HG03520 (cell line): ENCODE results near the gene DHX35.

Source experiments
- ATAC-seq: cut with Tn5 transposase; IDR thresholded peaks from one replicate; pipeline ENCODE4 v1.9.1; 2021; ENCODE audit warnings: mild to moderate bottlenecking, moderate library complexity; ENCODE audit not compliant: unreplicated experiment

DHX35 gene

DNA sequence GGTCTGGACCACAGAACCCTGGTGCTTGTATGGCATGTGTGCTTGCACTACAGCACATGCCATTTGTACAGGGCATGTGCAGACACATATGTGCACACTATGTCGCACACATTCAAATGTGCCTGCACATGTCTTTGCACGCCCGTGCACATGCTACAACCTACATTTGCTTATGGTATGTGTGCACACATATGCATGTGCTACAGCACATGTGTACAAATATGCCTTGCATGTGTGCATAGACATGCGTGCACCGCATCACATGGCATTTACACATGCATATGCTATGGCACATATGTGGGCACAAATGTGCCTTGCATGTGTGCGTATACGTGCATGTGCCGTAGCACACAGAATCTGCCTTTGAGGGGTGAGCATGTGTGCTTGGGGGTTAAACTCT, 90.5 kb downstream of the DHX35 start:
- ATAC-seq = no peak

DNA sequence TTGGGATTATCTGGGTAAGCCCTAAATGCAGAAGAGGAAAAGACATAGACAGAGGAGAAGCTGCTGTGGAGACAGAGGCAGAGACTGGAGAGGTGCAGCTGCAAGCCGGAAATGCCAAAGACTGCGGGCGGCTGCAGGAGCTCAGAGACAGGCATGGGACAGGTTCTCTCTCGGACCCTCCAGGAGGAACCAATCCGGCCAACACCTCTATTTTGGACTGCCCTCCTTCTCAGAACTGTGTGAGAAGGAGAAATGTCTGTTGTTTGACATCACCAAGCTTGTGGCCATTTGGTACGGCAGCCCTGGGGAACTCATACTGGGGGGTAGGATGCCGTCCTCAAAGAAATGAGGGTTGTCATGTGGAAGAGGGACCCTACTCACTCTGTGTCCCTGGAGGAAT, 95.0 kb downstream of the DHX35 start:
- ATAC-seq = no peak

DNA sequence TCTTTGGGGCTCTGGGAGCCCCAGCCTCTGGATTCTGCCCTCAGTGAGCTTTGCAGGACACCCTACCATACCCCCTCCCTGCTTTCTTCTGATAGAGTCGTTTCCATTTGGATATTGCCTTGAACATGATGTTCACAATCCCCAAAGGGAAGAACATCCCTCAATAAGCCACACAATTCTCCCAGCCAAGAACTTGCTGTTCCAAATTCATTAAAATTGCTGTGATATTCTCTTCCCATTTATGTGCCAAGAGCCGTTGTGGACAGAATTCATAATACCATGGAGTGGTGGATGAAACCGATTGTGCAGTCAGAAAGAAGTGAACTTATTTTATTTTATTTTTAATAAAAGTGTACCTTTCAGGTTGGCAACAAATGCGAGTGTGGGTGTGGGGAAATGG, 95.8 kb downstream of the DHX35 start:
- ATAC-seq = no peak

DNA sequence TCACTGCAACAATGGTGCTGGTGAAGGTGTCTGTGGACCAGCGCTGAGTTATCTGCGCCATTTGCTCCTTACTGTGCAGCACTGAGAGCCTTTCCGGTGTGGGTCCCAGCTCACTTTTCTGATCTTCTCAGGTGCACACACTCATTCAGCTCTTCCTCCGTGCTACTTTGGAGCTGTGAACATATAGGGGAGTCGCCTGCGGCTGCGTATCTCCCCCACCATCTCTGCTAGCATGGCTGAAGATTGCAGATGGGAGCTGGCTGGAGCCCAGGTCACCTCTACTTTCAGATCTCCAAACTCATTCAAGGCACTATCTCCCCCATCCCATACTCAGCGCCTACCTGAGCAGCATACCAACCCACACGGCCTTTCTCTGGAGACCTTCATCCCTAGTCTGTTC, 96.9 kb downstream of the DHX35 start:
- no peak for ATAC-seq

DNA sequence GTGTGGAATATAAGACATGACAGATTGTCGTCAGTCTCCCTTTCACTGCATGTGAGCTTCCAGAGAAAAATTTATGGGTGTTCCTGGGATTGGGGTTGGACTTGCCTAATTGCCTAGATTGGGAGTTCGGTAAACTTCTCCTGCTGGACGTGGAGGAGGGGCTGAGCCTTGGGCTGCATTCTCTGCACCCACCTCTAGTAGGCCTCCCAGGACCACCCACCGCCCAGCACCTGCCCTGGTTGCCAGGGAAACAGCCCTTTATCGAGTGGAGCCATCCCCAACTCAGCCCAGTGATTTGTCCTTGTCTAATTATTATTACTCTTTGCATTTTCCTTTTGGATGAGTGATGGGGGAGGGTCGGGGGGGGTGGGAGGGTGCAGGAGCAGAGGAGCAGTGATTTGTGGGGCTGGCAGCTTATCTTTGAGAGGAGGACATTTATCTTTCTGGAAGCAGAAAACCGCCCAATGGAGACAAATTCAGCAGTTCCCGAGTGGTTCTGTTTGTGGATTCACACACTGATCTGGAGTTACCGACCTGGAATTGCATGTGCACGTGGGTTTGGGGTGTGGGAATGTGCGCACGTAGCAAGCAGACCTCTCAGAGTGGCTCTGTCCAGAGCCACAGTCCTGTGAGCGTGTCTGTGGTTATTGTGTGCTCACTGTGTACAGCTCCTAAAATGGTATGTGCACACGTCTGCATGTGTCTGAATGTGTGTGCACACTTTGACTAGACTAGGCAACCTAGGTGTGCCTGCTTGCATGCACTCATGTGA, 104.5 kb downstream of the DHX35 start:
- no peak for ATAC-seq

DNA sequence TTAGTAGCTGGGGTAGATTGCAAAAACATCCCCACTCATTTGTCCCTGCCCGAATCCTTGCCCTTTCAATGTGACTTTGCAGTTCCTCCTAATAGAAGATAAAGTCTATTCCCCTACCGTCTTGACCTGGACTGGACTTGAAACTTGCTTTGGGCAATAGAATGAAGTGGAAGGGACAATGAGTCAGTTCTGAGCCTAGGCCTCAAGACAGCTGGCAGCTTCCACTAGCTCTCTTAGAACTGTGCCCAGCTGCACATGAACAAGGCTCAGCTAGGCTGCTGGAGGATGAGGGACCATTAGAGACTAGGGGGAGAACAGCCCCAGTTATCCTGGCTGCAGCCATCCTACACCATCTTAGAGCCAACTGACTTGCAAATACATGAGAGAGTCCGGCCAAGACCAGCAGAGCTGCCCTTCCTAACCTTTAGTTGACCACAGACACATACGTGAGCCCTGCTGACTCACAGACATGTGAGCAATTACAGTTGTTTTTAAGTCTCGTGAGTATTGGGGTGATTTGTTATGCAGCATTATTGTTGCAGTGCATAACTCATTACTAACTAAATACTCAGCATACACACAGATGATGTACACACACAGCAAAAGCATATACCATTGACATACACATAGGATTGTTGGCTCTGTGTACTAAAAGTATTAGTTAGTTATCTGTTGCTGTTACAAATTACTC, 105.5 kb downstream of the DHX35 start:
- no peak for ATAC-seq

DNA sequence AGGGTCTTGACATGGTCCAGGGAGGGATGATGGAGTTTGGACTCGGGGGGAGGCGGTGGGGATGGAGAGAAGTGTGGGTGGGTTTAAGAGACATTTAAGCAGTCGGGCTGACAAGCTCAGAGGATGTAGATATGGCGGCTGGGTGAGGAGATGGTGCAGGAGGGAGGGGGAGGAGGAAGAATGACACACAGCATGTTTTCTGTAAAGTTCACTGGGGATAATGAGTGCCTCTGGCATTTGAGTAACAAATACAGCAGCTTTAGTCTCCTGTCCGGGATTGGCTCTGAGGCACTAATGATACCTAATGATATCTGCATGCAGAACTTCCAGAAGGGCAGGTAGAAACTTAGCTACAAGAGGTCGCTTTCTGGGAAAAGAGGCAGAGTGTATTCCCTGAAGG, 107.8 kb downstream of the DHX35 start:
- no peak for ATAC-seq

DNA sequence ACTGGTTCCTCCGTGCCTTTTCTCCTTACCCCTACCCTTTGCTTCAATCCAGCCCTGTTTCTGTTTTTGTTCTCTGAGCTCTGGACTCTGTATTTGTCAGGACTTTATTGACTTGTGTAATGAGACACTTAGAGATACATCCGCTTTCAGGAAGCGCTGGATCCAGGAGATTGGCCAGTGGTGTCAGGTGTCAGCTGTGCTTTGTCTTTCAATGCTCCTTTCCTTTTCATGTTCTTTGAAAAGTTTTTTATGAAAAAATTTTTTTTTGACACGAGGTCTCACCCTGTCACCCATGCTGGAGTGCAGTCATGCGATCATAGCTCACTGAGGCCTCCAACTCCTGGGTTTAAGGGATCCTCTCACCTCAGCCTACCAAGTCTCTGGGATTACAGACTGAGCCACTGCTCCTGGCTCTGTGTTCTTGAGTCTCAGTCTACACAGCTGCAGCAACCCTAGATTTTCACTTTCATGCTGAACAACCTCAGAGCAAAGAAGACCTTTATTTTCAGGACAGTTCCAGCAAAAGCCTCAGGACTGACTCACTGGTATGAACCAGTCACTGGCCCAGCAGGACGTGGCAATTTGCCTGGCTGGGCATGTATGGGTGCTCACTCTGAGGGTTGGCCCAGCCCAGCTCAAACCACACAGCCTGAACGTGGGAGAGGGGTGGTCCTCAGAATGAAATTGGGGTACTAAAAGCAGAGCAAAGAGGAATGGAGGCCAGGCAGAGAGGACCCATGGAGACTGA, 108.5 kb downstream of the DHX35 start:
- no peak for ATAC-seq

DNA sequence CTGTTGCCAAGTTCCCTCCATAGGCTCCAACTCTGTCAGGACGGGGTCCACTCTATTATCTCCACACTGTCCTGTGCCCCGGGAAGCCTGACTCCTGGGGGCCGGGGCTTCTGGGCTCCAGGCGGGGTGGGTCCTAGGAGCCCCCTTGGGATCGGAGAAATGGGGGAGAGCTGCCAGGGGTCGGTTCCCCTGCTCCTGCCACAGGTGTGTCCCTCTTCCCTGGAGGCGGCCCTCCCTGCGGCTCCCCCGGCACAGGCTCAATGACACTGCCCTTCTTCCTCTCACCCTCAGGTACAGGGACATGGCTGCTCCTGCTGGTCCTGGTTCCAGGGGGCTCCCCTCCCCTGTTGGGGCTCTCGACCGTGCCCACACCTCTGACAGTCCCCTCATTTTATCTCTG, 110.0 kb downstream of the DHX35 start:
- ATAC-seq = no peak

DNA sequence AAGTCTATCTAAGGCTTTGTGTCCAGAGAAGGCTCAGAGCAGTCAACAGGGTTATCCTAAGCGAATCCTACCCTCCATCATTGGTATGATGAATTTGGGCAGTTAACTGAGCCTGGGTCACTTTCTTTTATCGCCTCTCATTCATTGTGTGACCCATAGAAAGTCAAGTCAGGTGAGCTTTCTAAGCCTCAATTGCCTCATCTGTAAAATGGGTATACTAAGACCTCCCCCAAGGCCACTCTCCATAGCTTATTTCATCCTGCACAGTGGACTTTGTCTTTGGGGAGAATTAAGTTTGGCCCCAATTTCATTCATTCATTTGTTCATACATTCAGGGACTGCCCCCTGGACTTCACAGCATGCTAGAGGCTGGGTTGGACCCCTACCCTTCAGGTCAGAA, 110.5 kb downstream of the DHX35 start:
- ATAC-seq = no peak

DNA sequence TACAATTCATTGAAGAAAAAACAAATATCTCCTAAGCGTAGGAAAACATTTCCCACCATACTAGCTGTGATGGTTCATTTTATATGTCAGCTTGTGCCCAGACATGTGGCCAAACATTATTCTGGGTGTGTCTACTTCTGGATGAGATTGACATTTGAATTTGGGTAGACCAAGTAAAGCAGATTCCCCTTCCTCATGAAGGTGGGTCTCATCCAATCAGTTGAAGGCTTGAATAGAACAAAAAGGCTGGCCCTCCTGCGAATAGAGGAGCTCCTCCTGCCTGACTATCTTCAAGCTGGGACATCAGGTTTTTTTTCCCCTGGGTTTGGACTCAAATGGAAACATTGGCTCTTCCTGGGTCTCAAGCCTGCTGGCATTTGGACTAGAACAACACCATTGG, 113.6 kb downstream of the DHX35 start:
- no peak for ATAC-seq

DNA sequence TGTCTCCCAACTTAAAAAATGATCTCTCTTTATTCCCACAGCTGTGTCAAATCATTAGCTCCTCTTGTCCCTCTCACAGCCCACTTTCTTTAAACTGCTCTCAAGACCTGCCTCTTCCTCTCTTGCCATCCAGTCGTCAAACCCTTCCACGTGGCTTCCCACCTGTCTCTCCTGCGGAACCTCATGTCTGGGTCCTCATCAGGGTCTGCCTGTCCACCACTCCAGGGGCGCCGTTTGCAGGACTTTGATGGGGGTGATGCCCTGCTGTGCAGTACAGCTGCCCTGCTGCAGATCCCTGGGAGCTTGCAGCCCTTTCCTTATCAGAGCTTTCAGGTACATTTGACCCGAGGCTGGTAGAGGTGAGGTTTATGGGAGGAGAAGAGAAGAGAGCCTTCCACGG, 114.8 kb downstream of the DHX35 start:
- ATAC-seq = no peak

DNA sequence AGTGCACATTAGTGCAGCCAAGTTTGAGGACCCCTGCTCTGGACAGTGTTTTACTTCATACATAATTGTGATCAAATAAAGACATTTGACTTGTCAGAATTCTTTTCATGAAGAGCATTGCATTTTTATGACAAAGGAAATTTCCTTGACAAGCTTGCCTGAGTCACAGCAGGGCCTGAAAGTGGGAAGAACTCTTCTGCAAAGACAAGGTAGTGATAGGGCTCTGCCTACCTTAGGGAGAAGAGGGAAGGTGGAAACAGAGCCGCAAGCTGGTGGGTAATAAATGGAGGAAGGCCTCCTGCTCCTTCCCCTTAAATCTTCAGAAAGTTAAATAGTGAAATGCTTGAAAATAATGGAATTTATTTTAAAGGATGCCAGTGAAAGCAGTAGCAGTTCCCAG, 118.2 kb downstream of the DHX35 start:
- ATAC-seq = no peak

DNA sequence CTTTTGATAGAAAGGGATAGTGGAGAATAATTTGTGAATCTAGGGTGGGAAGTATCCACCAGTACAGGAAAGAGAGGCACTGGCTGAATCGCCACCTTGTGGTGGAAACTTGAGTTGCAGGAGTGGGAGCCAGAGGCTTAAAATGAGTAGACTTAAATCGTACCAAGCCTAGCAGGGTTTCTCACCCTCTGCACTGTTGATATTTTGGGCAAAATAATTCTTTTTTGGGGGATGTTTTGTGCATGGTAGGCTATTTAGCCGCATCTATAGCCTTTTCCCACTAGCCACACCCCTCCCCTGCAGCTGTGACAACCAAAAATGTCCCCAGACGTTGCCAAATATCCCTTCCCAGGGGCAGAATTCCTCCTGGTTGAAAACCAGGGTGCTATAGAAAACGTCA, 119.1 kb downstream of the DHX35 start:
- no peak for ATAC-seq

DNA sequence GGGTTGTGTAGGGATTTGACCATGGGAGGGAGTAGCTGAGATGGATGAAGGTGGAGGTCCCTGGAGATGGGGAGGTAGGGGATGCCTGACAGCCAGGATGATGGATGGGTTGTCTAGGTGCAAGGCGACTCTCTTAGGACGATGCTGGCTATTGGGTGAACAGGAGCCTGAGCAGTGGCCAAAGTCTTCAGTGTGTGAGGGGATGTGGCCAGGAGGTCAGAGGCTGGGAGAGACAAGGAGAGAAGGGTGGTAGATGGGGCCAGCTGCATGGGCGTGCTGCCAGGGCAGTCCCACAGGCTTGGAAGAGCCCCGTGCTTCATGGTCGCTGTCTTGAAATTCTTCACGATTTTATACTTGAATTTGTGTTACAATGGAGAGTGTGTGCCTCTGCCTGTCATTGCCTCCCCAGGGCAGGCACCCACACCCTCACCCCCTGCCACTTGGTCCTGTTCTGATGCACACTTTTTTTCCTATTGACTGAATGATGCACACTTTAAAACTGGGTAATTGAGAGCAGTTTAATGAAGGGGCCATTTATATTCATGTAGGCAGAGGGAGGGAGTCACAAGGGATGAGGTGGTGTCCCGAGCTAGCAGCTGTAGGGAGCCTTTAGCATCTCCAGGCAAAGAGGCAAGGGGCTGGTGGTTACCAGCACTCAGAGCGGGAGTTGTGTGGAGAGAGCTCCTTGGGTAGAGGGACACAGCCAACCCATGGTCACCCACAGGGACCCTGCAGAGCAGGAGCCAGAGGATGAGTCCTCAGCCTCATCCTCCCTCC, 120.7 kb downstream of the DHX35 start:
- no peak for ATAC-seq

DNA sequence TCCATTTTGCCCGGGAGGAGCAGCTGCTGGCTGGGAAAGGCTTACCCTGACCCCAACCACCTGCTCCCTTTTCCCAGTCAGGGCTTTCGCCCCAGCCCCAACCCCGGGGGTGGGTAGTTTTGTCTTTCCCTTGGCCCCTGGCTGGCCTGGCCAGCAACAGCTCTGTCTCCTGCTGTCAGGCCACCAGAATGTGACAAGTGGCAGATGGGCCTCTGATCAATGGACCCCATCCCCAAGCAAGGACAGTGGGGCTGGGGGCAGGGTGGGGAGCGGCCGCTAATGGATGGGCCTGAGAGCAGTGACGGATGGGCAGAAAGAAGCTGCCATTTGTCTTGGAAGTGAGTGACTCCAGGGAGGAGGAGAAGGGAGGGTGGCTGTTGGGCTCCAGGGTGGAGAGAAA, 121.6 kb downstream of the DHX35 start:
- no peak for ATAC-seq

DNA sequence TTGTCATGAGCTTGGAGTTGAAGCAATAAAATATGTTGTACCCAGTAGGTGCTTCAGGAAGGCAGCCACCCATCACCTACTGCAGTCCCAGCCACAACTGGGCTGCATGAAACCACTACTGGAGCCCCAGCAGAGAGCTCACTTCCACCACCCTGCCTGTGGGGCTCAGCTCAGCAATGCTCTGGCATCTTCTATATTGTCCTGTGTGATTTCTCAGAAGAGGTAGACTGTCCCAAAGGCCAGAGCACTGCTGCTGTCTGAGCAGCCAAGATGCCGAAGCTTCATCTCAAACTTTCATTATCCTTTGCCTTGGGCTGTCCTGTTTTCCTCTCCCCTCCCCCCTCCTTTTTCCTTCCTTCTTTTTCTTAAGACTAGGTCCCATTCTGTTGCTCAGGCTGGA, 126.9 kb downstream of the DHX35 start:
- no peak for ATAC-seq
